Transverse colon (tissue), 4 donors: Measurements from ENCODE around the gene GTF2IRD1. TPM values are rescaled to one million over a fixed set of nuclear protein-coding genes. Genes with fewer than 3 reads are reported as not detected.
"Not testable (repeated sequence)": the region's sequence is repeated elsewhere in the genome, so short reads cannot be mapped to it uniquely, and the experiment has no call there.

Experiments used
- DNase-seq: peaks from one replicate; pipeline ENCODE4 v3.0.0-alpha.2; 2019
- H3K27ac ChIP-seq, 4 donors: fragments of 200-600 bp; sonication (generic); 2 replicates each; pipeline ENCODE4 v1.5.1; 2016 to 2018; ENCODE audit warnings: inconsistent platforms in 4 of 4
- H3K27me3 ChIP-seq: fragments of 200-600 bp; sonication (generic); 2 replicates; pipeline ENCODE4 v1.5.1; 2017; ENCODE audit warnings: inconsistent platforms
- H3K36me3 ChIP-seq, 4 donors: fragments of 200-600 bp; sonication (generic); 2 replicates each; pipeline ENCODE4 v1.5.1; 2017 to 2019; ENCODE audit warnings: inconsistent platforms in 4 of 4
- H3K4me1 ChIP-seq, 4 donors: fragments of 200-600 bp; sonication (generic); 2 replicates each; pipeline ENCODE4 v1.5.1; 2017 to 2020; ENCODE audit warnings: inconsistent platforms in 4 of 4
- H3K4me3 ChIP-seq, 4 donors: fragments of 200-600 bp; sonication (generic); 1 replicate in 1 of 4; 2 replicates in 3 of 4; pipeline versions ENCODE4 v1.5.1 to v1.6.1; 2017 to 2019; ENCODE audit warnings: inconsistent platforms in 4 of 4
- H3K9me3 ChIP-seq, 2 donors: fragments of 200-600 bp; sonication (generic); 2 replicates each; pipeline ENCODE4 v1.5.1; 2017 to 2019; ENCODE audit warnings: inconsistent platforms in 2 of 2
- CTCF ChIP-seq, 5 experiments: fragments of 200-600 bp in 3 of 5; fragments of 450-650 bp in 2 of 5; sonication (generic) in 3 of 5; IDR thresholded peaks; 1 replicate in 2 of 5; 2 replicates in 3 of 5; pipeline ENCODE4 v1.5.1; 2016 to 2017; ENCODE audit warnings: antibody characterized with exemption in 5 of 5, inconsistent platforms in 3 of 5, mild to moderate bottlenecking in 2 of 5, moderate library complexity in 1 of 5
- EP300 ChIP-seq: sonication (generic); formaldehyde crosslinking; IDR thresholded peaks from one replicate; pipeline ENCODE4 v1.6.1; 2017; ENCODE audit warnings: antibody characterized with exemption, low read depth
- POLR2A ChIP-seq: fragments of 450-650 bp; IDR thresholded peaks from one replicate; pipeline ENCODE4 v1.6.1; 2016; ENCODE audit warnings: antibody characterized with exemption, mild to moderate bottlenecking, moderate library complexity
- POLR2AphosphoS5 ChIP-seq, 3 donors: sonication (generic); formaldehyde crosslinking; IDR thresholded peaks; one replicate each; pipeline ENCODE4 v1.6.1; 2016; ENCODE audit warnings: antibody characterized with exemption in 3 of 3
- WGBS, 2 donors: methylation state at CpG; one replicate each; pipeline ENCODE4 v1.1.5; 2018; ENCODE audit warnings: low coverage in 1 of 2; 5-methylcytosine and 5-hydroxymethylcytosine counted together
- in situ Hi-C, 4 donors: fragments of 200-750 bp; cut with MboI; loops; one replicate each; pipeline versions ENCODE4 v1.15.0 to v1.15.1; 2017; ENCODE audit warnings: low sequenced_read_pairs in 3 of 4, low pct_ligation_motif_present in 1 of 4, low pct_unique_long_range_greater_than_20kb in 1 of 4
- intact Hi-C: fragments of 100-400 bp; cut with DNase I; formaldehyde crosslinking; loops from one replicate; pipeline ENCODE4 v1.15.1; 2023; ENCODE audit warnings: low total_unique reads
- total RNA-seq, 4 donors: library from RNA; depleted of rRNA; stranded (reverse); fragments of >200 nt; gene quantifications; one replicate each; pipeline ENCODE4 v1.1.0, GENCODE V29; 2016

GTF2IRD1 gene
- total RNA-seq, 4 donors from 2014 or later, result 4.6 to 22.4 (median 14.7) TPM

- intact Hi-C loops (loop anchor here (10.0 kb wide), 1 partner anchor 147 kb away; no protein-coding TSS in a partner anchor), in situ Hi-C loops (loop anchor here in 2 of 4 donors (25.0 kb wide), 2 partner anchors 355 to 620 kb away; no protein-coding TSS in a partner anchor)
- DNase-seq, result peak; percentile 64
- TF ChIP-seq POLR2AphosphoS5 (IDR thresholded peaks at IDR 0.05) (no peak), CTCF (IDR thresholded peaks at IDR 0.05) (peak; percentile 95 to 97 (median 95)), EP300 (no peak)
- 25% methylated on average over 16 of the region's 16 CpGs; no CpG with 5 or more reads in 1 of the 2 donors for WGBS, 2 donors
- H3K27ac ChIP-seq, result no peak overlapping the region
- no peaks in the 10 kb centered on the region for H3K36me3 ChIP-seq
- H3K27me3 ChIP-seq, result peaks cover 10% of the 10 kb centered on the region
- no peak overlapping the region for H3K4me3 ChIP-seq
- no peaks in the 10 kb centered on the region for H3K9me3 ChIP-seq
- peaks cover 0 to 6% (median 1%) of the 10 kb centered on the region in 4 donors for H3K4me1 ChIP-seq
These were observed 36.2 kb upstream of the GTF2IRD1 start for GRCh38 chr7:74417419-74417971.

- 66% methylated on average over 8 of the region's 8 CpGs; no CpG with 5 or more reads in 1 of the 2 donors for WGBS, 2 donors
- in situ Hi-C loops, result loop anchor here in 2 of 4 donors (25.0 kb wide), 2 partner anchors 356 to 619 kb away; no protein-coding TSS in a partner anchor
- Histone ChIP-seq H3K36me3 (no peaks in the 10 kb centered on the region), H3K9me3 (no peaks in the 10 kb centered on the region), H3K27ac (no peak overlapping the region), H3K4me1 (peaks cover 0 to 6% (median 1%) of the 10 kb centered on the region in 4 donors), H3K4me3 (no peak overlapping the region), H3K27me3 (peaks cover 5% of the 10 kb centered on the region)
- DNase-seq, result no peak
- intact Hi-C loops, result loop anchor here (10.0 kb wide), 1 partner anchor 147 kb away; no protein-coding TSS in a partner anchor
- TF ChIP-seq POLR2A (no peak), POLR2AphosphoS5 (IDR thresholded peaks at IDR 0.05) (no peak), EP300 (no peak), CTCF (IDR thresholded peaks at IDR 0.05) (no peak)
These were observed 35.6 kb upstream of the GTF2IRD1 start for GRCh38 chr7:74418076-74418475.

GRCh38 chr7:74418538-74418937 is 35.2 kb upstream of the GTF2IRD1 start:
- Histone ChIP-seq H3K4me3 (no peak overlapping the region), H3K36me3 (no peaks in the 10 kb centered on the region), H3K4me1 (peaks cover 0 to 6% (median 1%) of the 10 kb centered on the region in 4 donors), H3K9me3 (no peaks in the 10 kb centered on the region), H3K27ac (no peak overlapping the region), H3K27me3 (no peaks in the 10 kb centered on the region)
- TF ChIP-seq EP300 (no peak), POLR2AphosphoS5 (IDR thresholded peaks at IDR 0.05) (no peak), CTCF (IDR thresholded peaks at IDR 0.05) (no peak), POLR2A (no peak)
- in situ Hi-C loops (loop anchor here in 2 of 4 donors (25.0 kb wide), 2 partner anchors 356 to 619 kb away; no protein-coding TSS in a partner anchor), intact Hi-C loops (loop anchor here (10.0 kb wide), 1 partner anchor 146 kb away; no protein-coding TSS in a partner anchor)
- DNase-seq, result no peak
- 79 to 97% methylated on average over 7 to 10 of the region's 10 CpGs for WGBS, 2 donors

- H3K4me3 ChIP-seq, DNase-seq, H3K9me3 ChIP-seq, H3K36me3 ChIP-seq, H3K27ac ChIP-seq, H3K27me3 ChIP-seq, H3K4me1 ChIP-seq: not testable (repeated sequence)
- in situ Hi-C loops (loop anchor here in 2 of 4 donors (25.0 kb wide), 2 partner anchors 357 to 618 kb away; no protein-coding TSS in a partner anchor), intact Hi-C loops (loop anchor here (10.0 kb wide), 1 partner anchor 146 kb away; no protein-coding TSS in a partner anchor)
- WGBS, 2 donors, result 50 to 73% methylated on average over 2 to 4 of the region's 4 CpGs
These were observed 34.5 kb upstream of the GTF2IRD1 start for GRCh38 chr7:74419232-74419631.
